Progenitor cell of endocrine pancreas (in vitro differentiated cells): ENCODE measurements around the gene ARHGAP18. TPM values are rescaled to one million over a fixed set of nuclear protein-coding genes. Genes with fewer than 3 reads are reported as not detected.

Experiments used
- DNase-seq: peaks from one replicate; pipeline ENCODE4 v3.0.0; 2021; ENCODE audit warnings: low spot score; ENCODE audit not compliant: unreplicated experiment
- H3K27ac Mint-ChIP-seq: 2 replicates; pipeline ENCODE4 v1.8.0; 2021; ENCODE audit warnings: mild to moderate bottlenecking, moderate library complexity, mixed read lengths
- H3K27me3 Mint-ChIP-seq: 2 replicates; pipeline ENCODE4 v1.8.0; 2021; ENCODE audit warnings: mixed read lengths
- H3K36me3 Mint-ChIP-seq: 2 replicates; pipeline ENCODE4 v1.8.0; 2022; ENCODE audit warnings: mixed read lengths; ENCODE audit not compliant: insufficient read depth
- H3K4me1 Mint-ChIP-seq: 2 replicates; pipeline ENCODE4 v1.8.0; 2021; ENCODE audit warnings: low read depth, mixed read lengths
- H3K4me3 Mint-ChIP-seq: 2 replicates; pipeline ENCODE4 v1.8.0; 2021; ENCODE audit warnings: low read depth, mild to moderate bottlenecking, moderate library complexity, mixed read lengths
- H3K9me3 Mint-ChIP-seq: 2 replicates; pipeline ENCODE4 v1.8.0; 2021; ENCODE audit warnings: low read depth, mixed read lengths
- total RNA-seq: library from RNA; stranded (reverse); gene quantifications from 2 replicates; pipeline ENCODE4 v1.2.1, GENCODE V29; 2021
- TF ChIP-seq, protein P1 (sequence below): fragments of 200-600 bp; sonication (generic); IDR thresholded peaks from one replicate; pipeline ENCODE4 v1.5.0; 2021; ENCODE audit warnings: antibody characterized with exemption, mild to moderate bottlenecking; ENCODE audit not compliant: unreplicated experiment

ARHGAP18 gene
- total RNA-seq, 1 donor from 2014 or later, result 26.9 TPM

GRCh38 chr6:129628101-129628815 is 81.7 kb downstream of the ARHGAP18 start:
- Mint-ChIP-seq H3K27me3 (no peaks in the 10 kb centered on the region), H3K4me1 (peaks cover 4% of the 10 kb centered on the region), H3K36me3 (peaks cover 11% of the 10 kb centered on the region), H3K9me3 (no peaks in the 10 kb centered on the region), H3K27ac (no peak overlapping the region), H3K4me3 (no peak overlapping the region)
- DNase-seq, result no peak
- TF ChIP-seq, protein P1, sequence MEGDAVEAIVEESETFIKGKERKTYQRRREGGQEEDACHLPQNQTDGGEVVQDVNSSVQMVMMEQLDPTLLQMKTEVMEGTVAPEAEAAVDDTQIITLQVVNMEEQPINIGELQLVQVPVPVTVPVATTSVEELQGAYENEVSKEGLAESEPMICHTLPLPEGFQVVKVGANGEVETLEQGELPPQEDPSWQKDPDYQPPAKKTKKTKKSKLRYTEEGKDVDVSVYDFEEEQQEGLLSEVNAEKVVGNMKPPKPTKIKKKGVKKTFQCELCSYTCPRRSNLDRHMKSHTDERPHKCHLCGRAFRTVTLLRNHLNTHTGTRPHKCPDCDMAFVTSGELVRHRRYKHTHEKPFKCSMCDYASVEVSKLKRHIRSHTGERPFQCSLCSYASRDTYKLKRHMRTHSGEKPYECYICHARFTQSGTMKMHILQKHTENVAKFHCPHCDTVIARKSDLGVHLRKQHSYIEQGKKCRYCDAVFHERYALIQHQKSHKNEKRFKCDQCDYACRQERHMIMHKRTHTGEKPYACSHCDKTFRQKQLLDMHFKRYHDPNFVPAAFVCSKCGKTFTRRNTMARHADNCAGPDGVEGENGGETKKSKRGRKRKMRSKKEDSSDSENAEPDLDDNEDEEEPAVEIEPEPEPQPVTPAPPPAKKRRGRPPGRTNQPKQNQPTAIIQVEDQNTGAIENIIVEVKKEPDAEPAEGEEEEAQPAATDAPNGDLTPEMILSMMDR, result no peak

DNA sequence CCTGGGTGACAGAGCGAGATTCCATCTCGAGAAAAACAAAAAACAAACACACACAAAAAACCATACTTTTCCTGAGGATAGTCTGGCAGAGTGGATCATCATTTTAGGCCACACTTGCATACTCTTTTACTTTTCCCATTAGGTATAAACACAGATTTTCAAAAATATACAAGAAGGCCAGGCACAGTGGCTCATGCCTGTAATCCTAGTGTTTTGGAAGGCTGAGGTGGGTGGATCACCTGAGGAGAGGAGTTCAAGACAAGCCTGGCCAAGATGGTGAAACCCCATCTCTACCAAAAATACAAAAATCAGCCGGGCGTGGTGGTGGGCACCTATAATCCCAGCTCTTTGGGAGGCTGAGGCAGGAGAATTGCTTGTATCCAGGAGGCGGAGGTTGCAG is 85.5 kb downstream of the ARHGAP18 start:
- no peaks in the 10 kb centered on the region for H3K27me3 Mint-ChIP-seq
- H3K27ac Mint-ChIP-seq, result no peak overlapping the region
- TF ChIP-seq, protein P1, result no peak
- no peaks in the 10 kb centered on the region for H3K9me3 Mint-ChIP-seq
- DNase-seq, result no peak
- H3K4me3 Mint-ChIP-seq, result no peak overlapping the region
- H3K36me3 Mint-ChIP-seq, result peaks cover 12% of the 10 kb centered on the region
- no peaks in the 10 kb centered on the region for H3K4me1 Mint-ChIP-seq

DNA sequence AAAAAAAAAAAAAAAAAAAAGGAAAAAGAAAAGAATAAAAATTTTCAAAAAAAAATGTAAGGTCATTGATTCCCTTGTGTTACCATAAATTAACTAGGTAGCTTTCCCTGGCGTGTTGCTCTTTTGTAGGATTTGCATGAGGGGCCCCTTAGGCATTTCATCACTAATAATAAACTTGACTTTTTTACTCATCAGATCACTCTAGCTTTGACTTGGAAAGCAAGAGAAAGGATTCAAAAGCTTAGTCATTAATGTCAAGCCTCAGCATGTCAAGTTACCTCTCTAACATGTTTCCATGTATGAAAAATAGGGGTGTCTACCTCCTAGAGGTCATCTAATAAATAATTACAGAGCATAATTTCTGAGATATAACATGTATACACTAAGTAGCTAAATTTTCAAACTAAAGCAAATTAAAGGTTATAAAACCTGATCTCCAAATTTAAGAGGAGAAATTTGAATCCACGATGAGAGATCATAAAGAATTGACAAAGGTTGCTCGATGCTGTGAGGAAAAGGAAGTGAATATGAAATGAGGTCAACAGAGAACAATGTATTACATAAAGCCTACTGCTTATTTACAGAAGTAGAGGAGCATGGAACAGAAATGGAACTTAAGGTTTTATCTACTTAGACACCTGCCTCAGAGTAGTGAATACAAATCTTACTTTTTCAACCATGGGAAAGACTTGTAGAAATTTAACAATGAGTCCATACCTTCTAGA is 86.8 kb downstream of the ARHGAP18 start:
- TF ChIP-seq, protein P1, result no peak
- Mint-ChIP-seq H3K9me3 (peaks cover 3% of the 10 kb centered on the region), H3K36me3 (peaks cover 13% of the 10 kb centered on the region), H3K27me3 (no peaks in the 10 kb centered on the region), H3K4me3 (no peak overlapping the region), H3K4me1 (peaks cover 2% of the 10 kb centered on the region), H3K27ac (no peak overlapping the region)
- no peak for DNase-seq

- Mint-ChIP-seq H3K36me3 (peaks cover 16% of the 10 kb centered on the region), H3K27ac (no peak overlapping the region), H3K27me3 (no peaks in the 10 kb centered on the region), H3K4me3 (no peak overlapping the region), H3K9me3 (peaks cover 3% of the 10 kb centered on the region), H3K4me1 (peaks cover 2% of the 10 kb centered on the region)
- TF ChIP-seq, protein P1, result peak; percentile 17
- DNase-seq, result no peak
Observed at GRCh38 chr6:129621252-129621651, 88.7 kb downstream of the ARHGAP18 start.

- DNase-seq, result no peak
- H3K27ac Mint-ChIP-seq, result no peak overlapping the region
- TF ChIP-seq, protein P1, result no peak
- H3K36me3 Mint-ChIP-seq, result peaks cover 16% of the 10 kb centered on the region
- no peak overlapping the region for H3K4me3 Mint-ChIP-seq
- peaks cover 2% of the 10 kb centered on the region for H3K4me1 Mint-ChIP-seq
- H3K27me3 Mint-ChIP-seq, result no peaks in the 10 kb centered on the region
- peaks cover 3% of the 10 kb centered on the region for H3K9me3 Mint-ChIP-seq
Observed at GRCh38 chr6:129620234-129620610, 89.8 kb downstream of the ARHGAP18 start.
